Ishikawa (cell line): ENCODE measurements around the gene GPR25.

Experiments
- CEBPB ChIP-seq: IDR thresholded peaks from 2 replicates; pipeline ENCODE4 v1.6.1; 2012
- CREB1 ChIP-seq: IDR thresholded peaks from 2 replicates; pipeline ENCODE4 v1.6.1; 2012; ENCODE audit warnings: low read depth
- EP300 ChIP-seq: IDR thresholded peaks from 2 replicates; pipeline ENCODE4 v1.6.1; 2012; ENCODE audit warnings: borderline replicate concordance
- FOXM1 ChIP-seq: IDR thresholded peaks from 2 replicates; pipeline ENCODE4 v1.6.1; 2012; ENCODE audit warnings: low read depth, borderline replicate concordance
- MAX ChIP-seq: IDR thresholded peaks from 2 replicates; pipeline ENCODE4 v1.6.1; 2012
- NFIC ChIP-seq: IDR thresholded peaks from 2 replicates; pipeline ENCODE4 v1.6.1; 2012
- RAD21 ChIP-seq: IDR thresholded peaks from 2 replicates; pipeline ENCODE4 v1.6.1; 2012; ENCODE audit warnings: low read depth
- TAF1 ChIP-seq: IDR thresholded peaks from 2 replicates; pipeline ENCODE4 v1.6.1; 2012; ENCODE audit warnings: low read depth, mild to moderate bottlenecking
- TCF12 ChIP-seq: IDR thresholded peaks from 2 replicates; pipeline ENCODE4 v1.6.1; 2012; ENCODE audit warnings: low read depth
- TEAD4 ChIP-seq: IDR thresholded peaks from 2 replicates; pipeline ENCODE4 v1.6.1; 2012
- USF1 ChIP-seq: IDR thresholded peaks from 2 replicates; pipeline ENCODE4 v1.6.1; 2012
- YY1 ChIP-seq: IDR thresholded peaks from 2 replicates; pipeline ENCODE4 v1.6.1; 2012; ENCODE audit warnings: low read depth
- ZBTB7A ChIP-seq: IDR thresholded peaks from 2 replicates; pipeline ENCODE4 v1.6.1; 2012; ENCODE audit warnings: low read depth
- TF ChIP-seq, protein P1 (sequence below): IDR thresholded peaks from 2 replicates; pipeline ENCODE4 v1.6.1; 2012; ENCODE audit warnings: low read depth, mild to moderate bottlenecking

GRCh38 chr1:200836213-200836612, 36.6 kb upstream of the GPR25 start:
- TF ChIP-seq TAF1 (no peak), FOXM1 (no peak), EP300 (no peak), USF1 (no peak), RAD21 (no peak), TEAD4 (no peak), ZBTB7A (no peak), TCF12 (no peak), CEBPB (no peak), YY1 (no peak), MAX (no peak), CREB1 (no peak), NFIC (no peak)
- TF ChIP-seq, protein P1, sequence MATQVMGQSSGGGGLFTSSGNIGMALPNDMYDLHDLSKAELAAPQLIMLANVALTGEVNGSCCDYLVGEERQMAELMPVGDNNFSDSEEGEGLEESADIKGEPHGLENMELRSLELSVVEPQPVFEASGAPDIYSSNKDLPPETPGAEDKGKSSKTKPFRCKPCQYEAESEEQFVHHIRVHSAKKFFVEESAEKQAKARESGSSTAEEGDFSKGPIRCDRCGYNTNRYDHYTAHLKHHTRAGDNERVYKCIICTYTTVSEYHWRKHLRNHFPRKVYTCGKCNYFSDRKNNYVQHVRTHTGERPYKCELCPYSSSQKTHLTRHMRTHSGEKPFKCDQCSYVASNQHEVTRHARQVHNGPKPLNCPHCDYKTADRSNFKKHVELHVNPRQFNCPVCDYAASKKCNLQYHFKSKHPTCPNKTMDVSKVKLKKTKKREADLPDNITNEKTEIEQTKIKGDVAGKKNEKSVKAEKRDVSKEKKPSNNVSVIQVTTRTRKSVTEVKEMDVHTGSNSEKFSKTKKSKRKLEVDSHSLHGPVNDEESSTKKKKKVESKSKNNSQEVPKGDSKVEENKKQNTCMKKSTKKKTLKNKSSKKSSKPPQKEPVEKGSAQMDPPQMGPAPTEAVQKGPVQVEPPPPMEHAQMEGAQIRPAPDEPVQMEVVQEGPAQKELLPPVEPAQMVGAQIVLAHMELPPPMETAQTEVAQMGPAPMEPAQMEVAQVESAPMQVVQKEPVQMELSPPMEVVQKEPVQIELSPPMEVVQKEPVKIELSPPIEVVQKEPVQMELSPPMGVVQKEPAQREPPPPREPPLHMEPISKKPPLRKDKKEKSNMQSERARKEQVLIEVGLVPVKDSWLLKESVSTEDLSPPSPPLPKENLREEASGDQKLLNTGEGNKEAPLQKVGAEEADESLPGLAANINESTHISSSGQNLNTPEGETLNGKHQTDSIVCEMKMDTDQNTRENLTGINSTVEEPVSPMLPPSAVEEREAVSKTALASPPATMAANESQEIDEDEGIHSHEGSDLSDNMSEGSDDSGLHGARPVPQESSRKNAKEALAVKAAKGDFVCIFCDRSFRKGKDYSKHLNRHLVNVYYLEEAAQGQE, result no peak
